Measurements from ENCODE around the gene PTK6.

PTK6 gene

DNA sequence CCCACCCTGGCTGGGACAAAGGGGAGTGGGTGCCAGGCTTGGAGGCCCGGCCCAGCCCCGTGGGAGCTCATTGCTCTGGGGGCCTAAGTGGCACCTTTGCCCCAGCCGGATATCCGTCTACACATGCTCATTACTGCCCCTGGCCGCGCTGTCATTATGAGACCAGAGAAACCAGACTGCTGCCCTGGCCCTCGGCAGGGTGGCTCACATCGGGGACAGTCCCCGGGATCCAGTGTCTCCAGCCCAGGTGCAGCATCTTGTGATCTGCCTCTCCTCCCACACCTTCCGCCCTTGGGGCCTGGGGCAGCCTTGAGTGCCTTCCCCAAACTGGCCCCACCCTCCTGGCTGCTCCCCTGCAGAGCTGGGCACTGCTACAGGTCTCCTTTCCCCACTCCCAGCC is 5.5 kb upstream of the PTK6 start:
- DNase-seq: no peak

DNA sequence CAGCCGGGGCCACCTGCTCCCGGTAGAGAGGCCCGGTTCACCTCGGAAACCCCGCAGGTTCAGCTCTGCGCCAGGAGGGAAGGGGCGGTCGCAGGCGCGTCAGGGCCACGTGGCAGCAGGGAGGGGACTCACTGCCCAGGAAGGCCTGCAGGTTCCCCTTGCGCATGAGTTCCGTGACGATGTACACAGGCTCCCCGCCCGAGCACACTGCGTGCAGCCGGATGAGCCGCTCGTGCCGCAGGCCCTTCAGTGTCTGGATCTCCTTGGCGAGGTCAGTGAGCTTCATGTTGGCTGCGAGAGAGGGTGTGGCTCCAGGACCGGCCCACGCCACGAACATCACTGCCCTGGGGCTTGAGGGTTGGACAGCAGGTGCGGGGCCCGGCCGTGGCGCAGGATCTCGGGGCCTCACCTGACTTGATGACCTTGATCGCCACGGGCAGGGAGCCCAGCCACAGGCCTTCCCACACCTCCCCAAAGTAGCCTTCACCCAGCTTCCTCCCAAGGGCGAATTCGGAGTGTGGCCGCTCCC is 4.9 kb upstream of the PTK6 start:
- DNase-seq: no peak

DNA sequence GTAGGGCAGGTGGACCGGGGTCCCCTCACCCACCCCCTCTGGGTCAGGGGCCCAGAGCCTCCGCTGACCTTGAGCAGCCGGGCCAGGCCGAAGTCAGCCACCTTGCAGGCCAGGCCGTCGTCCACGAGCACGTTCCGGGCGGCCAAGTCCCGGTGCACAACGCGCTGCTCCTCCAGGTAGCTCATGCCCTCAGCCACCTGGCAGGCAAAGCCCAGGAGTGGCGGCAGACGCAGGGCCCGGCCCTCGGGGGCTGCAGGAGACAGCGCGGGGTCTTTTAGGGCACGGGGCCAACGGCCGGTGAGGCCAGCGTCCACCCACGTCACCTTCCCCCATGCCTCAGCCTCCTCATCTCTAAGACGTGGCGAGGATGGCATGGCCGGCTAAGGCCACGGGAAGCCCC is 4.2 kb upstream of the PTK6 start:
- no peak for DNase-seq

DNA sequence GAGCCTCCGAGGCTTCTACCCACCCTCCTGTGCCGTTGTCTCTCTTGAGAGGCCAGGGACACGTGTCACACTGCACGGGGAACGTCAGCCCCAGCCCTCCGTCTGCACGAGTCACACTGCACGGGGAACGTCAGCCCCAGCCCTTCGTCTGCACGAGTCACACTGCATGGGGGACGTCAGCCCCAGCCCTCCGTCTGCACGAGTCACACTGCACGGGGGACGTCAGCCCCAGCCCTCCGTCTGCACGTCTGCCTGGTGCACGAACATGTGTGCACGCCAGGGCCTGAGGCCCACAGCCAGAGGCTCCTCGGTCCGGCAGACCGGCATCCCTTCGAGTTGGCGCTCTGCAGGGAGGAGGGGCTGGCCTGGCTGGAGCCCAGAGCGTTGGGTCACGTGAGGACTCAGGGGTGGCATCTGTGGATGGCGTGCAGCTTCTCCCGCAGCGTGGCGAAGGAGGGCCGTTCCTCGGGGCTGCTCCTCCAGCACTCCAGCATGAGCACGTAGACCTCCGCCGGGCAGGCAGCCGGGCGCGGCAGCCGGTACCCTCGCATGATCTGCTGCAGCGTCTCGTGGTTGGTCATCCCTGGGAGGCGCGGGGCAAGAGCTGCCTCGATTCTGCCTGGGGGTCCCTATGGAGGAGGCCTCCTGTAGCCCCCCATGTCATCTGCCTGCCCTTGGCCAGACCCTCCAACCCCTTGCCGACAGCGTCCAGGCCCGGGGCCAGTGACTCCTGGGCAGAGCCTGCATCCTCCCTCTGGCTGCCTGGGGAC is 3.4 kb upstream of the PTK6 start:
- DNase-seq: peak; percentile 6

DNA sequence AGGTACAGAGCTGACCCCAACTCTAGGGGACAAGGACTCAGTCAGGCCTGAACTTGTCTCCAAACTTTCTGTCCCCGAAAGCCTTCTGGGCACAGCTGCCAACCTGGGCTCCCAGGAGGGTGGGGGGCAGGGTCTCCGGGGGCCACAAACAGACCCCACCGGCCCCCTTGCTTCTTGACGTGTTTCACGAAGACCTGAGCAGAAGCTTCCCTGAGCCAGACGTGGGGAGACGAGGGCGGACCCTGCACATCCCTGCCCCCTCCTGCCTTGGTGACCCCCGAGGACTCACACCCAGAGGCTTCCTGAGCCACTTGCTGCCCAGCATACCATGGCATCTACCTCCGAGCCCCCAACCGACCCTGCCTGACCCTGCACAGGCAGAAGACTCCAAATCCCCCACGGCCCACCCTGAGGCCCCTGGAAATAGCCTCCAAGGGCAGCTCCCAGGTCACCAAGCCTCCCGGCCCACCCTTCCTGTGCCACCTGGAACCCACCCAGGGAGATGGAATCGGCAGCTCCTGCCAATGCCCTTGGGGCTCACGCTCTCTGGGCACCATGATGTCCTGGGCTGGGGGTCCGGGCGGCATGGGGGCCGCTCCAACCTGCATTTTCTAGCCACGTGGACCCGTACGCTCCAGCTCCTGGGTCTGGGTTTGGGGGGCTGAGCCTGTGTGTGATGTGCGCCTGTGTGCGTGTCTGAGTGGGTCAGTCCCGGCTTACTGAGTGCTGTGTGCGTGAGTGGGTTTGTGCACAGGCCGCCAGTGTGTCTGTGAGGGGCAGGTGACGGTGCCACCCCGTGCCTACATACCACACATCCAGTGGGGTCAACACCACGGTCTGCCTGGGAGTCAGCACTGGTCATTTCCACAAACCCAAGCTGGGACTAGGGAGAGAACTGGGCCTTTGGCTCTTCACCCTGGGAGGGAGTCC is 2.5 kb upstream of the PTK6 start:
- no peak for DNase-seq

DNA sequence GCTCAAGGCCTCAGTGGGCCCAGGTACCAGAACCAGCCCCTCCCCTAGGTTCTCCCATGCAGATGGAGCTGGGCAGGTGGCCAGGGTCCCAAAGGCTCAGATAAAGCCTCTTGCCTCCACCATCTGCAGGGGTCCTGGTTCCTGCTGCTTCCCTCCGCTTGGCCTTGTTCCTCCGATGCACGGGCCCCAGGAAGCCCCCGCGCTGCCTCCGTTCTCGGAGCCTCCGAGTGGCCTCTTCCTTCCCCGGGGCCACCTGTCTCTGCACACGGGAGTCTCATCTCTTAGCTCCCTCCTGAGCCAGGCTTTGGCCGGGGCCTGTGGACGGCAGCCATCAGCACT is 1.9 kb upstream of the PTK6 start:
- DNase-seq: no peak

DNA sequence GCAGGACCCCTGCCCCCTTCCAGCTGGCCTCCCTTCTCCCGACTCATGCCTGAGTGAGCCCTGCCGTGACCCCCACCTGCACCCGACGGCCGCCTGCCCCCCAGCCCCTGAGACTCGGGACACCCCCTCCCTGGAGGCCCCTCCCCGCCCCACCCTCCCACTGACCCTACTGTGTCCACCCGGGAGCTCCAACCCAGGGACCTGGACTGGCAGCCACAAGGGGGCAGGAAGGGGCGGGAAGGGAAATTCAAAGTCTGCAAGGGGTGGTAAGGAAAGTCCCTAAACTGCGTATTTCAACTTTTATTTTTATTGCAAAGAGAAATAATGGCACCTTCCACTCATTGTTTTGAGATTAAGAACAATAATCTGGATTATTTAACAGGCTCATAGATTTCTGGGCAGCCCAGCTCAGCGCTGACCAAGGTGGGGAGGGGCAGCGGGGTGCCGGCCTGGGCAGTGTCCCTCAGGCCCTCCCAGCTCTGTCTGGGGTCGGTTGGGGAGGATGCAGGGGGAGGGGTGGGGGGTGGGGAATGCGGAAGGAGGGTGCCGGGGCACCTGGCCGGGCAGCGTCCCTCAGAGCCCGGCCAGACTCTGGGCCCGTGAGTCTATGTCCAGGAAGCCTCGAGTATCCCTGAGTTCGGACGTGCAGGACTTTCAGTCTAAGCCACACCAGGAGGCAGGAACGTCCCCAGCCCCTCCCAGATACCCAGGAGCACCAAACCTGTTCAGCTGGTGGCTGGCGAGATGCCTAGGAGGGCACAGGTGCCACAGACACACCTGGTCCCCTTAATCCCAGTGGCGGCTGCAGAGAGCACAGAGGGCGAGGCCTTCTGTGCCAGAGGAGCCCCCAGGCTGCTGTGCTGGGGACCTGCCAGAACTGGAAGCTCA is 1.3 kb upstream of the PTK6 start:
- DNase-seq: no peak

DNA sequence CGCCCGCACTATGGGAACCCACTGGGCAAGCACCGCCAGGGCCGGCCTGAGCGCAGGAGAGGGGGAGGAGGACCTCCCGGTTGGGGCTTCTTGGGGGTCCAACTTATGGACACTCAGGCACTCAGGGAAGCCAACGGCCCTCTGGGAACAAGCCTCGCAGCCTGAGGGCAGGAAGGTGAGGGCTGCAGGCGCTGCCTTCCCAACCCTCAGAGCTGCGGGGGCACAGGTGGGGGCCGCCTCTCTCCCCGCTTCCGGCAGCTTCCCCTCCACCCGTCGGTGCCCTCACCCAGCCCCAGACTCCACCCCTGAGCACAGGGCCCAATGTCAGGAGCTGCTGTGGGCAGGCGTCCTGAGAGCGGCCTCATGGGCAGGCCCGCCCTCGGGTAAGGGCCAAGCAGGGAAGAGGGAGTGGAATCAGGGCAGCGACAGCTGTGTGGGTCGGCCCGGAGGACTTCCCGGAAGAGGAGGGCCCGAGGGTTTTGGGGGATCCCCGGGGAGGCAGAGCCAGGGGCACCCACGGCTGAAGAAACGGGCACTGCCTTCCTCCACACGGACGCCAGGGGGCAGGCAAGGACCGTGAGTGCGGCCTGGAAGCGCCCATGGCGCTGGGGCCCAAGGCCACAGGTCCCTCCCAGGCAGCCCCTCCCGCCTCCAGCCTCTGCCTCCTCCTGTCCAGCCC is 488 bp upstream of the PTK6 start:
- peak; percentile 73 for DNase-seq

DNA sequence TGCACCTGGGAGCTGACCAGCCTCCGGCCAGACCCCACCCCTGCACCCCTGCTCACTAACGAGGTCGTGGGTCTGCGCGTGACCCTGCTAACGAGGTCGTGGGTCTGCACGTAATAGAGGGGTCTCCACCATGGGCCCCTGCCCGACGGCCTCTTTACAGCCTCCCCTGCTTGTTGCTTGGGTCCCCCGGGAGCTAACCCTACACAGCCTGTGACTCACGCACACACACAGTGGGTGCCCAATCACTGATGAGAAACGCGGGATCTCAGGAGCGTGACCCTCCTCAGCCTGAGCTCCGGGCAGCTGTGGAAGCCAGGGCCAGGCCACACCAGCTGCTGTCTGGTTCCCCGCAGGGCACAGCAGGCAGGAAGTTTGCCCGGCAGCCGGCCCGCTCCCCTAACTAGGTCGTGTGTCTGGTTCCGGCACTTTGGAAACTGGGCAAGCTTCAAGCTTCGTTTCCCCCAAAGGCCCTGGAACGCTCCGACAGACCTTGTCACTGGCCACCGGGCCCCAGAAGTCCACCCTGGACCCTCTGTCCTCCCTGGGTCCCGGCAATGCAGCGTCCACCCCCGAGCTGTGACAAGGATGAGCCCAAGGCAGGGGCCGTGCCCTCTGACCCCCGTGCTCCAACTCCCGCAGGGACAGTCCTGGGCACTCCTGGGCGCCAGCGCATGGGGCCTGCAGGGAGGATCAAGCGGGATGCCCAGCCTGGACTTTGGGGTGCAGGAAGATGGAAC is 767 bp downstream of the PTK6 start:
- DNase-seq: peak; percentile 36

DNA sequence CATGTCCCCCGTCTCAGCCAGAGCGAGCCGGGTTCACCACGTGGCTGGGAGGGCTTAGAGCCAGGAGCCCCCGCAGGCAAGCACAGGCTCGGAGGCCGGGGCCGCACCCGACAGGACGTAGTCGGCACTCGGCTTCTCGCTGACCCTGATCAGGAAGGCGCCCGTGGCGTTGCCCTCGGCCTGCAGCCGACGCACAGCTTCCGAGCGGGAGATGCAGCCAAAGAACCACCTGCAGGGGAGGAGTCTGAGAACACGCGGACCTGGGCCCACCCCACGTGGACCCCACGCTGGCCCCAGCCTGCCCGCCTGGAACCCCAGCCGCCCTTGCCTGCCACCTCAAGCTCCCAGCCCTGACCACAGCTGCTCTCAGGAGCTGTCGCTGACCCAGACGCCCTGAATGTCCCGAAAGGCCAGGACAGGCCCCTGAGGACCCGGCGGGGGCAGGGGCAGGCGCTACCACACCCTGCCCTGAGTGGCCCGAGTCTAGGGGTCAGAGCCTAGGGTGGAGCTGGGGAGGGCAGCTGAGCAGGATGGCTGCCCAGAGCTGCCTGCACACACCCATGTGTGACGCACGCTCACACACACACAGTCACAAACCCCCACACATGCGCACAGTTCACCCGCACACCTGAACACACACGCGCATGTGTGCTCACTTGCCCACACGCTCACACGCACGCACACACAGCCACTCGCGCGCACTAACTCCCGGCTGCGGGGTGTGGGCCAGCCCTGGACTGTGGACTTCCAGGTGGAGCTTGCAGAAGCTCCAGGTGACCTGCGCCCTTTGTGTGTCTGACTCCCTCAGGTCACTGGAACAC is 2.1 kb downstream of the PTK6 start:
- DNase-seq: no peak

DNA sequence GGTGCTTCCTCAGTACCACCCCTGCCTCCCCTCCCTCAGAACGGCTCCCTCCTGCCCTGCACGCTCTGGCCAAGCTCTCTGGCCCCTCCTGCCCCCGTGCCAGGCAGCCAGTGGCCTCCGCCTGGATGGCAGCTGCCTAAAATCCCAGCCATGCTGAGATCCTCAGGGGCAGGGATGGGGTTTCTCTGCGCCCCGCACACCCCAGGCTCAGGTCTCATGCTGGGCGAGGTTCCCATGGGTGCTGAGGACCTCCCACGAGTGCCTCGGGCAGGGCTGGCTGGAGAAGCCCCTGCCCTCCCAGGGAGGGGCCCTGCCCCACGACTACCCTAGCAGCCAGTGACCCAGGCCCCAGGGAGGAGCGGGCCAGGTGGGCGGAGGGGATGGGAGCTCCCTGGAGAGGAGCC is 2.7 kb downstream of the PTK6 start:
- DNase-seq: no peak

DNA sequence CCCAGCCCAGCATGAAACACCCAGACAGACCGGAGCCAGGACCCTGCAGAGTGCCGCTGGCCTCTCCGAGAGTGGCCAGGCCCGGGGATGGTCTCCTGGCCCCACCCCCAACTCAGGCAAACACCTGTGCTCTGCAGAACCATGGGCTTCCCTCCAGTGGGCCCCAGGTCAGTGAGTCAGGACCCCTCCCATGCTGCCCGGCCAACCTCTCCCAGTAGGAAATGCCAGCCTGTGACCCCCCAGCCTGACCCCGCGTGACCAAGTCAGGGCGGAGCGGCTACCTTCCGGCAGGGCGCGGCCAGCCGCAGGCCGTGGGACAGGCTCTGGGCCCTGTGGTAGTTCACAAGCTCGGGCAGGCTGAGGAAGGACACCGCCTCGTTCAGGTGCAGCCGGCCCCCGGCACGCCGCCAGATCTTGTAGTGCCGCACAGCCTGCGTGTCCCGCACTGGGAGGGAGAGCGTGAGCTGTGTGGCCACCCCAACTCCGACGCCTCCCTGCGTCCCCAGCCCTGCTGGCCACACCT is 3.2 kb downstream of the PTK6 start:
- DNase-seq: no peak

DNA sequence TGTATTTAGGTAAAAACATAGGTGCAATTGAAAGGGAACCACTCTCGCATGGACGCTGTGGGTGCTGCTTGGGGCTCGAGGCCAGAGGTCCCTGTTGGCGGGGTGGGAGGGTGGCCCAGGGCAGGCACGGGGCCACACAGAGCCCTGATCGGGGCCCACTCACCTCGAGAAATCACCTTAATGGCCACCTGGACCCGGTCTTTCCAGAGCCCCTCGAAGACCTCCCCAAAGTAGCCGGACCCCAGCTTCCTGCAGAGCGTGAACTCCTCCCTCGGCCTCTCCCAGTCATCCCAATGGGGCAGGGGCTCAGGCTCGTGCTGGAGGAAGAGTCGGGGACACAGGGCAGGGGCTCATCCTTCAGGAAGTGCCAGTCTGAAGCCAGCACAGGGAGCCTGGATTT is 3.8 kb downstream of the PTK6 start:
- DNase-seq: no peak

DNA sequence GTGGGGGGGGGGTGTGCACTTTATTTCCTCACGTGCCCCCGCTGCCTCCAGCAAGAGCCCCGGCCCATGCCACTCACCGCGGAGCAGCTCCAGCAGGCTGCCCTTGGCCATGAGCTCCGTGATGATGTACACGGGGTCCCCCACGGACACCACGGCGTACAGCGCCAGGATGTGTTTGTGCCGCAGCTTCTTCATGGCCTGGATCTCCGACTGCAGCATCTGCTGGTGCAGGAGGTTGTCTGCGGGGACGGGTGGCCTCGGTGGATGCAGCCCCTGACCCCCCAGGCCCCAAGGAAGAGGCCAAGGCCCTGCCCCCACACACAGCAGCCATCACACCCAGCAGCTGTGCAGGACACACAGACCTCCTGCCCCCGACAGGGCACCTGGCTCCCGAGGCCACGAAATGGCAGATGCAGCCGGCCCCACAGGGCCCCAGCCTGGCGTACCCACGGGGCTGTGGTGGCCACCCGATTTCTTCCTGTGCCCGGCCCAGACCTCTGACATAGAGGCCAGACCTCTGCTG is 4.7 kb downstream of the PTK6 start:
- DNase-seq: no peak

DNA sequence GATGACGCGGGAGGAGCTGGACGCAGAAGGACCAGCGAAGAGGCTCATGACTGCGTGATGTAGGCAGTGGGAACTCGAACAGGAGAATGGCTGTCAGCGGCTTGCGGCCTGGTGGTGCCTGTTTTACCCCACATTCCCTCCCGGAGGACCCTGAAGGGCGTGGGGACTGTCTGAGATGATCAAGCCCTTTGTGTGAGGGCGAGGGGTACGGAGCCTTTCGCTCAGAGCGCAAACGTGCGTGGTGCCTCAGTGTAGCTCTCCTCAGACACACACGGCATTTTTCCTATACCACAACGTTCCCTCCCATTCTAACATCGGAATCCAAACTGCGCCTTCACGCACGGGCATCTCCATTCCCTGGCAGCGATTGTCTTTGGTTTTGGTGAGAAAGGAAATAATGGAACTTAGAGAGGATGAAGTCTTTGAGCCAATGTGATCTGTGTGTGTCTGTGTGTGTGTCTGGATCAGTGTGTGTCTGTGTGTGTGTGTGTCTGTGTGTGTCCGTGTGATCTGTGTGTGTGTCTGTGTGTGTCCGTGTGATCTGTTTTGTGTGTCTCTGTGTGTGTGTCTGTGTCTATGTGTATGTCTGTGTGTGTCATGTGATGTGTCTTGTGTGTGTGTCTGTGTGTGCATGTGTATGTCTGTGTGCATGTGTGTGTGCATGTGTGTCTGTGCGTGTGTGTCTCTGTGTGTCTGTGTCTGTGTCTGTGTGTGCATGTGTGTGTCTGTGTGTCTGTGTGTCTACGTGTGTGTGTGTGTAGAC is 5.3 kb downstream of the PTK6 start:
- DNase-seq: no peak

DNA sequence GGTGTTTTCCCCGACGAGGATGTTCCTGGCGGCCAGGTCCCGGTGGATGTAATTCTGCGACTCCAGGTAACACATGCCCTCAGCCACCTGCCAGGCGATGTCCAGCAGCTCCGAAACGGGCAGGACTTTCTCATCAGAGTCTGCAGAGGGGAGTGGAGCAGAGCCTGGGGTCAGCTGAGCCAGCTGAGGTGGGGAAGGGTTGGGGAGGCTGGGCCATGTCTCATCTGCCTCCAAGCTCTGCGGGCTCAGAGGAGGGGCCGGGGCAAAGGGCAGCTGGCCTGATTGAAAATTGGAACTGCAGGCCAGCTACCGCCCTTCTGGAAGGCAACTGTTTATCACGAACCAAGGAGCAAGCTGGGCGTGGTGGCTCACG is 6.4 kb downstream of the PTK6 start:
- DNase-seq: no peak

DNA sequence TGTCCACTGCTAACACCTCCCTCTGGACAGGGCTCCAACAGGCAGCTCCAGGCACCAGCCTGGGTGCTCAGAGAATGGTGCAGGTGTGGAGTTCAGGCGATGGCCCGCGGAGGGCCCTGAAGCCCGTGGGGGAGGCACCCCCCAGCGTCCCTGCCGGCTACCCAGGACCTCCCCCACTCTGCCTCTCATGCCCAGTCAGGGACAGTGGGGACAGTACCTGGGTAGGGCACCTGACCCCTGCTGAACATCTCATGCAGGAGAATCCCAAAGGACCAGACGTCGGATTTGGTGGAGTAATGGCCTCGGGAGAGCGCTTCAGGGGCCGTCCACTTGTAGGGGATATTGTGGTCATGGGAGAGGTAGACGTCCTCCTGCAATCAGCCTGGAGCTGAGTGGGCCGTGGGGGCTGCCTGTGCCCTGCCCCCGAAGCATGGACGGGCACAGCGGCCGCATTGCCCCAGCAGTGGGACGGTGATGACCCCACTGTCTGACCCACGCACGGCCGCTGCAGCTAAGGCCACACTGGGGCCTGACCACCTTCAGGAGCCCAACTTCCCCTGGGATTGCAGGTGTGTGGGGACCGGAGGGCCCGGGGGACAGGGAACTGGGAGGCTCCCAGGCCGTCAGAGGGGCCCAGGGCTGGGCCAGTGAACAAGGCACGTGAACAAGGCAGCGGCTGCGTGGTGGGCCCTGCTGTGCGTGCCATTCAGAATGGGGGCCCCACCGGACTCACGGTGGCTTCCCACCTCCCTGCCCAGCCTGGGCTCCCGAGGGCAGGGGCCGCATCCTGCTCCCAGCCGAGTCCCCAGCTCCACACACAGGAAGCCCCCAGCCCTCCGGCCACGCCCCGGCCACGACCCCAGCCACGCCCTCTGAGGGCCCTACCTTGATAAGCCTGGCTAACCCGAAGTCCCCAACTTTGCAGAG is 7.1 kb downstream of the PTK6 start:
- no peak for DNase-seq

DNA sequence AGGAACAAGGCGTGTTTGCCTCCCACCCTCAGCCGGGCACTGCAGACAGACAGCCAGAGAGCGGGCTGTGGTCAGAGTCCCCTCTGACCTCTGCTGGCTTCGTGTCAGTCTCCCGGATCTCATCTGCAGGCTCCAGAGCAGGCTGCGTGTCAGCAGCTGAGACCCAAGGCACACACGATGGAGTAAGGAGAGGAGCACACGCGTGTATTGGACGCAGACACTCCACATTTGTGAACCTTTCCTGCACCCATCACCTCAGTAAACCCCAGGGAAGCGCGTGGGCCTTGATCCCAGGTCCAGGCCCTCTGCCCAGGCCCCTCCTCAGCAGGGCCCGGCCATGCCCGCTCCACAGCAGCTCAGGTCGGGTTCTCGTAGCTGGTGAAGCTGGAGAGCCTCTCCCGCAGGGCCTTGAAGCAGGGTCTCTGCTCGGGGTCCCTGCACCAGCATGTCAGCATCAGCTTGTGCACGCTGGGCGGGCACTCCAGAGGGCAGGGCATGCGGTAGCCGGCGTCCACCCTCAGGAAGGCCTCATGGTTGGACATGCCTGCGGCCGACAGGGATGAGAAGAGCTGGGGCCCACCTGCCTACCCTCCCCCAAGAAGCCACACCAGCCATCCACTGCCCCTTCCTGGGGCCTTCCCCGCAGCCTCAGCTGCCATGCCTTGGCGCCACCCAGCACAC is 7.9 kb downstream of the PTK6 start:
- no peak for DNase-seq
